HG03342 (cell line): Measurements from ENCODE around the gene RNF115.
"Not testable (repeated sequence)": the region's sequence is repeated elsewhere in the genome, so short reads cannot be mapped to it uniquely, and the experiment has no call there.

Experiments
- ATAC-seq: cut with Tn5 transposase; IDR thresholded peaks from one replicate; pipeline ENCODE4 v1.9.1; 2021; ENCODE audit warnings: mild to moderate bottlenecking, moderate library complexity; ENCODE audit not compliant: unreplicated experiment

The RNF115 gene

DNA sequence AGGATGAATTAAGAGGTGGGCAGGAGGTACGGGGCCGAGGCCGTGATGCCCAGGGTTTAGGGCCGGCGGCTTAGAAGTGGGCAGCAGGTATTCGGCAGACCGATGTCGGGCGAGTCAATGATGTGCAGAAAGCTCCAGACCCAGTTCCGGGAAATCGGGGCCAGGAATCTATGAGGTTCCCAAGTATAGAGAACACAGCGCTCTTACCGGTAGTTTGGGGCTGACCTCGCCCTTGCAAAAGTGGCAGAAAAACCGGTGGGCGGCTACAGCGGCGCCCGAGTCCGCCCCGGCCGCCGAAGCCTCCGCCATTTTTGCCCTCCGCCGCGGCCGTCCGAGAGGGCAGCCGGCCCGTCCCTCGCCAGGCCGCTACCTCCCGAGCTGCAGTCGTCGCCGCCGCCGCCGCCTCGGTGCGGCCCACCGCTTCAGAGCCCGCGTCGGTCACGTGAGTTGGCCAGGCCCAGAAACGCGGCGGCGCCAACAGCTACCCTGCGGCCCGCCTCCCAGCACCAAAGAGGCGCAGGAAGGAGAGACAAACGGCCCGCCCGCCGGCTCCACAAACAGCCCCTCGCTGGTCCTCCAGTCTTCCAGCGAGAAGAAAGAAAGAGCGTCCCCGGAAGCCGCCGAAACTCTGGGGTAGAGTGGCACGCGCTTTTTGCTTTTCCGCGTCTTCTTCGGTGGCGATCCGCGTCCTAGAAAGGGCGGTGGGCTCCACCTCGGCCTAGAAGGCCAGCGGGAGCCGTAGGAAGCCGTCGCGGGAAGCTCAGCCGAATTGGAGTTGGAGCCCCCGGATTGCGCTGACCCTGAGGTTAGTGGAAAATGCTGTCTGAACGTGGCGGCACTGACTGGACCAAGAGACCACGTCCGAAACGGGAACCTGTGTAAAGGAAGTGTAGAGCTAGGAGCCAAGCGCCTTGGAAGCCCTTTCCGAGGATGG lies at the start of gene RNF115, which contains the start of gene POLR3C:
RNF115 (minus strand) TSS at position 531 of the 934 bp plus-strand sequence; CDS start at position 309, 222 bp downstream.
POLR3C (plus strand) TSS at position 636 of the 934 bp plus-strand sequence. CDS start 1,577 bp downstream, outside the sequence.
- peak; percentile 84 for ATAC-seq

- ATAC-seq = no peak
Observed at GRCh38 chr1:145871994-145872924, 48.4 kb upstream of the RNF115 start.

DNA sequence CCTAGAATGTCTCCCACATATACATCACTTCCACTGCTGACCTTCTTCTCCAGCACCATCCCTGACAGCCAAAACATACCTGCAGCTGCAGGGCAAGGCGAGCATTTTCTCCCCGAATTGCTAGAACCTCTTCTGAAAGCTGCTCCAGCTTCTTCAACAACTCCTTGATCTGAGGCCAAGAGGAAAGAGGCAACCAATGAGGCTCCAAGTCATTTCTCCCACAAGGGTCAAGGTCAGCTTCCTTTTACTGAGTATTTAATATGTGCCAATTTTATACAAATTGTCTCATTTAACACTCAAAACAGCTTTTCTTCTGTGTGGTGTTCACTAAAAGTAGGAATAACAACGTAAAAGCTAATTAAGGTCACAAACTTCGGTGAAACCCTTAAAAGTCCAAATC lies 44.3 kb upstream of the RNF115 start:
- ATAC-seq = no peak

DNA sequence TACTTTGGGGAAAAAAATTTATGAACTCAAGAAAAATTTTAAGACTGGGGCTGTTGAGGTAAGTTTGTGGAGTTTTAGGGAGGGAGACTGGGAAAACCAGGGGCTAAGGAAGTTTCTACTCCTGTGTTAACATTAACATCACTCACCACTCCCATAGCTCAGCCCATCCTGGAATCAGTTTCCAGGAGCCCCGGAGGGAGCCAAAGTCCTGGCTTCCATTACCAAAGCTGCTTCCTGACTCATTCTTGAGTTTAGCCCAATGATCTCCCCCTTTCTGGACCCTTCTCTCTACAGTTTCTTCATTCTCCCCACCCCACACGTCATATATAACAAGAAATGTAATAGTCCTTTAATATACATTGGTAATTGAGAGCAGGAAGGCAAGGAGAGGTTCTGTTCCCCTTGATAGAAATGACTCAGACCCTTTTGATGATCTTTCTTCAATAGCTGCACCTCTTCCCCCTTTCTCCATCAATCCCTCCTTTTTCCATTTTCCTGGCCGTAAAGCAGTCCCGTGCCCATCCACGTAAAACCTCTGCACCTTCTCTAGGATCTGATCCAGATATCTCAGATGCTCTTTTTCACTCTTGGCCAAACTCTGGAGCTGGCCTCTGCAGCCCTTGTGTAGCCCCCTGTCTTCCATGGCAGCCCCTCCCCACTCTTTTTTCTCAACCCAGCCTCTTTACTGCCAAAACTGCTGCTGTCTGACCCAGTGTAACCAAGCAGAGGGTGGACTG lies 39.6 kb upstream of the RNF115 start:
- ATAC-seq = no peak

DNA sequence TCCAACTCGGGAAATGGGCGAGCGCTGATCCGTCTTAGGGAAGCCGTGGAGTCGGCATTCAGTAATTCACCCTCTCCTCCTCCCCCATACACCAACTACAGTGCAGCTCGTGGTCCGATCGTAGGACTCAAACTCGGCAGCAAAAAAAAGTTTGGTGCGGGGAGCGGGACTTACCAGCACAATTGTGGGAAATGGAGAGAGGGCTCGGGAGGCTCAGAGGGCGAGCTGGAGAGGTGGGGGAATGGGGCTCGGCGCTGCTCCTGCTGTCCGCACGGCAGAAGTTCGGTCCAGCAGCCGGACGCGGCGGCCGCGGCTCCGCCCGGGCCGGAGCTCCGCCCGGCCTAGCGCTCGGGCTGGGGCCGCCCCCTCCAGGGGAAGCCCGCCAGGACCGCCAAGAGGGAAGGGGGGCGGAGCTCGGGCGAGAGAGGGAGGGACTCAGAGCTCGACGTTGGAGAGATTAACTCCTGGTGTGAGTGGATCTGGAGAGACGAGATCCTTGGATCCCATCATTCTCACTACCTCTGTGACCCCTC lies 35.7 kb upstream of the RNF115 start:
- peak; percentile 74 for ATAC-seq

DNA sequence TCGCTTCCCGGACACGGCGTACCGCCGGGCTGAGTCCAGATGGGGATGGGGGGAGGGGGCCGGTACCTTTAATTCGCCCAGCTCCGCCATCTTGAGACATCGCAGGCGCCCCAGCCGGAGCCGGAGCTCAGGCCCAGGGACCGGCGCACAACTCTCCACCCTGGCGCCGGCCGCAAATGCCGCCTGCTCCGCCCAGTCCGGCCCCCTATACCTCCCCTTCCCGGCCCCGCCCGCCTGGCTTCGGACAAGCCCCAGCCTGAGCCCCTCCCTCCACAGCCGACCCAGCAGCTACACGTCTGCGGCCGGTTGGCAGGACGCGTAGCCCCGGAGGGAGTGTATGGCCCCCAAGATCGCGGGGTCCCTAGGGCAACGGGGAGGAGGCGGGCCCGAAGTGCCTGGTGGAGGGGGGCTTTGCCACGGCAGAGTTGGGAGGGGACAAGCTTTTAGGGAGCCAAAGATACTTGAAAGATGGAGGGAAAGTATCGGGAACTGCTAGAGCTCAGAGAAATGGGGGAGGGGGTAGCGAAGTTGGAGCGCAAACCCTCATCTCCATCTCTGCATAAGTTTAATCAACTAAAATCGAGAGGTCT lies 35.1 kb upstream of the RNF115 start, which contains the start of gene PIAS3:
PIAS3 (minus strand) TSS at position 181 of the 590 bp plus-strand sequence; CDS start at position 90, 91 bp downstream.
- peak; percentile 85 for ATAC-seq

GRCh38 chr1:145858238-145858900 lies 34.5 kb upstream of the RNF115 start:
- no peak for ATAC-seq

DNA sequence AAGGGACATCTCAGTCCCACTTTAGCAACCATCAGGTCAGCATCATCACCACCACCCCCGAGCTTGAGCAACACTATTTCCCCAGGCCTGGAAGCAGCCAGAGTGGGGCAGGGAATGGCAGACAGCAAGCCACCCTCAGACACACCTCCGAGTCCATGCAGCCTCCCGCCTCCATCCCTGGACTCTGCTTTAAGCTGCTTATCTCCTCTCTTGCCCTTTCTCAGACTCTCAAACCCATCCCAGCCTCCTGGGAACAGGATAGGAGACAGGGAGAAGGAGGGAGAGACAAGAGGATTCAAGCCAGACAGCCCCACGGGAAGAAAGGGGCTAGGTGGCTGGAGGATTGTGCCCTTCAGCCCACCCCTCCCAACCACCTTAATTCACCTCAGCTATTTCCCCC lies 33.3 kb upstream of the RNF115 start:
- ATAC-seq = no peak

GRCh38 chr1:145855426-145855948 lies 31.6 kb upstream of the RNF115 start:
- no peak for ATAC-seq

- ATAC-seq = no peak
Observed at GRCh38 chr1:145849356-145850160, 25.7 kb upstream of the RNF115 start.

DNA sequence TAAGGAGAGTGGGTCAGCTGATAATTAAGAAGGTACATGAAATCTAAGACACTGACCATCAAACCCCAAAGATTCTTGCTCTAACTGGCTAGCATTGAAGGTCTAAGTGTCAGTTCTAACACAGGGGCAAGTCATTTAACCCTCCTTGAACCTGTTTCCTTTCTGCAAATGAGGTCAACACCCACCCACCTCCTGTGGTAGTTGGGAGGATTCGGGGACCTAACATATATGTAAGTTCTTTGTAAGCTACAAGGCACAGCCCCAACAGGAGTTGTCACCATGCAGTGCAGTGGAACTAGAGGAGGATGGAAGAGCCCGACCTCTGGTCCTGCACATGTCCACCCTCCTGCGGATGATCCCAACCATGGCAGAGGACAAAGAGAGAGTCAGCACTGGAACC lies 23.9 kb upstream of the RNF115 start:
- no peak for ATAC-seq

GRCh38 chr1:145846201-145846612 lies 22.3 kb upstream of the RNF115 start:
- no peak for ATAC-seq

- peak; percentile 54 for ATAC-seq
Observed at GRCh38 chr1:145845514-145846161, 21.7 kb upstream of the RNF115 start, which contains the start of gene NUDT17. Gene NUDT17 (plus strand): TSS chr1:145845630. CDS start chr1:145845641, 11 bp downstream.

DNA sequence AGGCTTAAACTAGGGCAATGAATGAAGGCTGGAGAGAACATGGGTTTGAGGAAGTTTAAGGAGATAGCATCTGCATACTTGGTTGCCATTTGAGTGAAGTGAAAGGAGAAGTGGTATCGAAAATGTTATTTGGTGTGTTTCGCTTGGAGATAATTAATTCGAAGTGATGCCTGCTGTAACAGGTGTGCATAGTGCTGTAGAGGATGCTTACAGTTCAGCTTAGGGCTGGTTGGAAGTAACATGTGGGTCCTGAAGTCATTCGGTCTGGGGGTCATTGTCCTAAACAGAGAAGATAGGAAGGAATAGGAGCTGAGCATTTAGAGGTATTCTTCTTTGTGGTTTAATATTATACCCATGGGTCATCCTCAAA lies 21.2 kb upstream of the RNF115 start:
- ATAC-seq = peak; percentile 66

GRCh38 chr1:145843031-145843430 lies 19.1 kb upstream of the RNF115 start:
- ATAC-seq = no peak

DNA sequence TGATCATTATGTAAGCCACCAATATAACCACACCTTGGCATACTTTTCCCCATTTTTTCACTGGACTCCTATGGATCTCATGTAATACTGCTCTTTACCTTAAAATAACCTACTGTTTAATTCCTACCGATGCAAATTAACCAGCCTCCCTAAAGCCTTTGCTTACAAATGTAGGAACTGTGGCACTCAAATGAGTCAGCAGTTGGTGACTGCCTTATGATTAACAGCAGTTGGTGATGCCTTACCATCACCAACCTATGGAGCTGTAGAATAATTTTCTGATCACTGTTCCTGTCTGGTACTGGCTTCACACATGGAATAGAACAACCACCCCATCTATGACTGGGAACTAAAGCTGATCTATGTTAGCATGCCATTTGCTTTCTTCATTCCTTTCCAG lies 13.8 kb upstream of the RNF115 start:
- ATAC-seq = no peak

- ATAC-seq = not testable (repeated sequence)
Observed at GRCh38 chr1:145830810-145831209, 6.9 kb upstream of the RNF115 start.
